ENCODE measurements around the gene NDUFAF5.

Gene NDUFAF5

DNA sequence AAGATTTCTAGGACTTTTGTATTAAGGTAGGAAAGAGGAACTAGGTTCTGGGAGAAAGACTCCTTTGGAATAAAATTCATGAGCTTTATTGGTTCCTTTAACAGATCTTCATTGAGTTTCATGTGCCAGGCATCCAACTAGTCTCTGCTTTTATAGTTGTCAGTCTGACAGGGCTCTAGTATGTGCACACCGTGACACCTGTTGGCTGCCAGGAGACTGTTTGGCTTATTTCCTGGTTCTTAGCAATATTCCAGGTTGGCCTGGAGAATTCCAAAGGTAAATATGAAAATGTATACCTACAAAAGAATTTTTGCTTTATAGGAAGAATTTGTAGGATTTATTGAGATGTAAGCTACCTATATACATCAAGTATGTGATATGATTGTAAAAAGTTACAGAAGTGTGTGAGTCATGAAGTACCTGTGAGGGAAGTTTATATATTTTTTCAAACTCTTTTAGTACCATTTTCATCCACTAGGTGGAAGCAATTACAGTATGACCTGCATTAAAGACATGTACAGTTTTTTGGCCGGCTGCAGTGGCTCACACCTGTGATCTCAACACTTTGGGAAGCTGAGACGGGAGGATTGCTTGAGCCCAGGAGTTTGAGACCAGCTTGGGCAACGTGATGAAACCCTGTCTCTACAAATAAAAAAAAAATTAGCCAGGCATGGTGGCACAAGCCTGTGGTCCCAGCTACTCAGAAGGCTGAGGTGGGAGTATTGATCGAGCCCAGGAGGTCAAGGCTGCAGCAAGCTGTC, 35.2 kb downstream of the NDUFAF5 start:
- in situ Hi-C loops (cut with MboI; ENCODE audit: low sequenced_read_pairs): no loop called here

DNA sequence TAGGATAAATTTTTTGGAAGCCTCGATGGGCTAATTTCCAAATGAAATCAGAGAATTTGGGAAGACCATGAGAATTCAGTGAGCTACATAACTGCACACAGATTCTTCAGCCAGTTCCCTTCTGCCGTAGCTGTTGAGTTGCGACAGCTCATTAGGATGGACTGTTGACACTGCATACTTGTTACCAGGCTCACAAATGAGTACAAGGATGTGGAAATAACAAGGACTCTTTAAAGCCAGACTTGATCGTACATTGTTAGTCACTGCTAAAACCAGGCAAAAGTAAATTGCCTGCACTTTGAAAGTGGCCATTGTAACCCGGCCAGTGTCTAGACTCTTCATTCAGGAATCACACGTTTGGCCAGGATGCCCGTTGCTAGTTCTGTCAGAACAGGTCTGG, 37.0 kb downstream of the NDUFAF5 start:
- in situ Hi-C loops (cut with MboI; ENCODE audit: low sequenced_read_pairs): no loop called here

DNA sequence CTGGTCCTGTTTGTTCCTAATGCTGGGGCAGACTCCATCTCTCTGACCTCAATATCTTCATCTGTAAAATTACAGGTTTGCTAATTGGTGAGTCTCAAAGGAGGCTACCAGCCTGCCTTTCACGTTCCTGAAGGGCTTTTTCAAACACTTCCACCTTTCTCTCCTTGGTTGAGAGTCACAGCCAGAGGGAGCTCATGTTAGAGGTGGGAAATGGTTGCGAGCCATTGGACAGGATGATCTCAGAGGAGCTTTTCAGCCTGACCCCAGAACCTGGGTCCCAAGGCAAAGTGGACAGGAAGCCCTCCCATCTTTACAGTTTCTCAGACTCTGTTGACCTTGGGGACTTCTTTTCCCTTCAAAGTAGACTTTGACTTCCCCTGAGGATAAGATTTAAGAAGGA, 37.6 kb downstream of the NDUFAF5 start:
- in situ Hi-C loops (cut with MboI; ENCODE audit: low sequenced_read_pairs): no loop called here

DNA sequence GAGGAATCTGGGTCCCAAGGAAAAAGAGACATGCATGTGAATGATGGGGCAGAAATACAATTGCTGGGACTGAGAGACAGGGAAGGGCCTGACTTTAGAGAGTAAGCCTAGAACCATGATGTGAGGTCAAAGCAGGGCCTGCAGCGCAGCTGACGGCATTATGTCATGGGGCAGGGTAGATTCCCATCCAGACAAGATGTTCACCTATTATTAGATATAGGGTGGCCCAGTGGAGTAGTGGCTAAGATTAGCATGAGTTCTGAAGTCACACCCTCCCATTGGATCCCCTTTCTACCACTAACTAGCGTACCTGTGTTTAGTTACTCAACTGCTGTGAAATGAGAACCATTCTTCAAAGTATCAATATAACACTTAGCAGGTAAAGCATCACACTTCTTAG, 39.6 kb downstream of the NDUFAF5 start:
- in situ Hi-C loops (cut with MboI; ENCODE audit: low sequenced_read_pairs): no loop called here

DNA sequence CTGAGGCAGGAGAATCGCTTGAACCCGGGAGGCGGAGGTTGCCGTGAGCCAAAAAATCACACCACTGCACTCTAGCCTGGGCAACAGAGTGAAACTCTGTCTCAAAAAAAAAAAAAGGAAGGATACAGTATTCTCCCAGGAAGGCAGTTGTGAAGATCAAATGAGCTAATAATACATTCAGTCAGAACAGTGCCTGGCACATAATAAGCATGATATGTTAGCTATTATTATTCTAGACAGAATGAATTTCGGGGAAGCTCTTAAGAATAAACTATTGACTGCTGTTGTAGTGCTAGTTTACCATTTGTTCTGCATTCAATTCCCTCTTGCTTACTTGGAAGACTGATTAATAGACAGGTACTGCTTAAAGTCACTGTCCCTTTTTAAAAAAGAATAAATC, 40.6 kb downstream of the NDUFAF5 start:
- in situ Hi-C loops (cut with MboI; ENCODE audit: low sequenced_read_pairs): loop anchor here (25.0 kb wide), 1 partner anchor 237 kb away; no protein-coding TSS in a partner anchor

DNA sequence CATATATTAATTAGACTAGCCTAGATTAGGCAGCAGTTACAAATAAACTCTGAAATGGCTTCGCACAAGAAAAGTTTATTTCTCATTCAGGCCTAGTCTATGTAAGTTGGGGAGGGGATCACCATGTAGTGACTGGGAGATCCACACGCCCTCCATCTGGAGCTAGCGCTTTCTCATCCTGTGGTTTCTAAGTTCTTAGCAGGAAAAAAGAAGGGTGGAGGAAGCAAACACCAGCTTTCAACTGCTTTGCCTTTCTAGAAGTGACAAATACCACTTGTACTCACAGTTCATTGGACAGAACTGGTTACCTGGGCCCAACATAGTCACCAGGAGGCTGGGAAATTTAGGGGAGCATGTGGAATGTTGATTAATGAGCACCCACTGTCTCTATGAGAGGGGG, 46.6 kb downstream of the NDUFAF5 start:
- in situ Hi-C loops (cut with MboI; ENCODE audit: low sequenced_read_pairs): loop anchor here (25.0 kb wide), 1 partner anchor 231 kb away; no protein-coding TSS in a partner anchor

DNA sequence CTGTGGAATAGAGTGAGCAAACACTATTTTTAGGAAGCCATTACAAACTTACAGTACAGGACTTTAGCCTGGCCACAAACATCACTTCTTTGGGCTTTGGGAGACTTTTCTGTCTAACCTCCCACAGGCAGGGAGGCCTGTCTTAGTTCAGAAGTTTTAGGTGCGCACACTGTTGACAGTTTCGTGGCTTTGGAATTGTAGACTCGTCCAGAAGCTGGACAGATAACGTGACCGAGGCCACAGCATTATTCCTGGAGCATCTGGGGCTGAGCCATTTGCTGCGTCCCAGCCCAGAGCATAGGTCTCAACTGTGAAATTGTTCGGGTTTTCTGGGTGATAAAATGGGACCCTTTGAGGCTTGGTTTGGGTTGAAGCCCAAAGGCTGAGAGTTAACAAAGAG, 53.8 kb downstream of the NDUFAF5 start:
- in situ Hi-C loops (cut with MboI; ENCODE audit: low sequenced_read_pairs): loop anchor here (25.0 kb wide), 1 partner anchor 224 kb away; no protein-coding TSS in a partner anchor

DNA sequence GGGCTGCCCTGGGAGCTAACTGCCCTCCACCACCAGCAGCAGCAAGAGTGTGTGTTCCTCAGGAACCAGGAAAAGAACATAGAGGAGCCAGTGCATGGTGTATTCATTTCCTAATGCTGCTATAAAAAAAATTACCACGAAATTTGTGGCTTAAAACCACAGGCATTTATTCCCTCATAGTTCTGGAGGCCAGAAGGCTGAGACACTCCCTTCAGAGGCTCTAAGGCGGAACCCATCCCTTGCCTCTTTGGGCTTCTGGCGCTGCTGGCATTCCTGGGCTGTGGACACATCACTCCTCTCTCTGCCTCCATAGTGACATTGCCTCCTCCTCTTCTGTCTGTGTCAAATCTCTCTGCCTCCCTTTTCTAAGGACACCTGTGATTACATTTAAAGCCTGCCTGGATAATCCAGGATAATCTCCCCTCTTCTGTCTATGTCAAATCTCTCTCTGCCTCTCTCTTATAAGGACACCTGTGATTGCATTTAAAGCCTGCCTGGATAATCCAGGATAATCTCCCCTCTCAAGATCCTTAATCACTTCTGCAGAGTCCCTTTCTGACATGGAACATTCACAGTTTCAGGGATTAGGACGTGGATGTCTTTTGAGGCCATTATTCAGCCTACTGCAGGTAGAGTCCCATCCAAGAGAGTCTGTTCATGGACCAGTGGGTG, 54.7 kb downstream of the NDUFAF5 start:
- in situ Hi-C loops (cut with MboI; ENCODE audit: low sequenced_read_pairs): loop anchor here (25.0 kb wide), 1 partner anchor 223 kb away; no protein-coding TSS in a partner anchor

DNA sequence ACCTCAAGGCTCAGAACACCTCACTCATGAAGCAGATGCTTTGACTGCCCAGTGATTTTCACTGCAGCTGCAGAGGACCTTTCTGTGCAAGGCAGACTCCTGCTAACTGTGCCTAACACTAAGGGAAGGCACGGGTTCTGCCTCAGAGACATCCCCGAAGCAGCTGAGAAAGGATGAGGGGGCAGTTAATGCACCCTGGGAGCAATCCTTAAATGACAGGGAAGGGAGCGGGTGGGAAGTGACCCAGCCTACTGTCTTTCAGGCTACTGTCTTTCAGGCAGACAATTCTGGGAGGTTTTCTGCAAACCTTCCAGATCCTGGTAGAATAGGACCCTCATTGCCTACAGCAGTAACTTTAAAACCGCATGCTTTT, 55.3 kb downstream of the NDUFAF5 start:
- in situ Hi-C loops (cut with MboI; ENCODE audit: low sequenced_read_pairs): loop anchor here (25.0 kb wide), 1 partner anchor 222 kb away; no protein-coding TSS in a partner anchor

DNA sequence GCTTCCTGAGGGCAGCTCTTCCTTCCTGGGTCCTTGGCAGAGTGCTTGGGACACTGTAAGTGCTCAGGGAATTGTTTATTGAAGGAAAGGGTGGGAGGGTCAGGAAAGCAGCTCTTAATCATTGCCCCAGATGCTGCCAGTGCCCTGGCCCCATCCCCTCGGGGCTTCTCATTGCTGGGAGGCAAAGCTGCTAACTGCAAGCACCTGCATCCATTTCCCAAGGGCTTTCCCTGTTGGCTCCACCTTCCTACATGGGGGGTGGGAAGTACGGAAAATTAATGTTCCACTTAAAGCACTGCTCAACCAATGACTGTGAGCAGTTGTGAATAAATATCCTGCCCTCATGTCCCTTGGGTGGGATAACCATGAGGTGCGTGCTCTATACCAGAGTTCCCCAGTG, 56.4 kb downstream of the NDUFAF5 start:
- in situ Hi-C loops (cut with MboI; ENCODE audit: low sequenced_read_pairs): loop anchor here (25.0 kb wide), 1 partner anchor 221 kb away; no protein-coding TSS in a partner anchor

DNA sequence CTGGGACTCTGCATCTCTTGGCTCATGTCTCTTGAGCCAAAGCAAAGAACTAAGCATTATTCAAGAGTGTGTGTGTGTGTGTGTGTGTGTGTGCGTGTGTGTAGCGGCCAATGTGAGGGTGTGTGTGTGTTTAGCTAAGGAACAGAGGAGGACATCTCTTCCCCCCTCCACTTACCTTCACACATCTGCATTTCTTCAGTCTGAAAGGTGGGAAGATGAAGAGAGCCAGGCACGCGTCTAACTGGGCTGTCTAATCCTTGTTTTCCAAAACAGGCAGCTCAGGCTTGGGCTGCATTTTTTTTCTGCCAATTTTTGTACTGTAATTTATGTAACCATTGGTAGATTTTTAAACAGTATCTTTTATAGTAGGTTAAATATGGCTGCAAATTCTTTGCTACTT, 59.5 kb downstream of the NDUFAF5 start:
- in situ Hi-C loops (cut with MboI; ENCODE audit: low sequenced_read_pairs): loop anchor here (25.0 kb wide), 1 partner anchor 218 kb away; no protein-coding TSS in a partner anchor

DNA sequence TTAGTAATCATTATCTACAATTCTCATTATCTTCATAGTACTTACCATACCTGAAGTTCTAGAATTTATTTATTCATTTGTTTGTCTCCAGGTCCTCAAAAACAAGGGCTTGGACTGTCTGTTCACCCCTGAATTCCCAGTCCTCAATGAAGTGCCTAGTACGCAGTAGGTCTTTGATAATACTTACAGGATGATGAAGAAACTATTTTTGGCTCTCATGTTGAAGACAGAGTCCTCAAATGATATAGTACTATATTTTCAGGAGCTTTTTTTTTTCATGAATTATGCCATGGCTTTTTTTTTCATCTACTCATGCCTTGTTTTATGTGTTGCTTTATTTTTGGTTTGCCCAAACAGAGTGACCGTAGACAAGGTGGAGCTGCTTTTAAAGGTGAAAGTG, 66.5 kb downstream of the NDUFAF5 start:
- in situ Hi-C loops (cut with MboI; ENCODE audit: low sequenced_read_pairs): no loop called here

DNA sequence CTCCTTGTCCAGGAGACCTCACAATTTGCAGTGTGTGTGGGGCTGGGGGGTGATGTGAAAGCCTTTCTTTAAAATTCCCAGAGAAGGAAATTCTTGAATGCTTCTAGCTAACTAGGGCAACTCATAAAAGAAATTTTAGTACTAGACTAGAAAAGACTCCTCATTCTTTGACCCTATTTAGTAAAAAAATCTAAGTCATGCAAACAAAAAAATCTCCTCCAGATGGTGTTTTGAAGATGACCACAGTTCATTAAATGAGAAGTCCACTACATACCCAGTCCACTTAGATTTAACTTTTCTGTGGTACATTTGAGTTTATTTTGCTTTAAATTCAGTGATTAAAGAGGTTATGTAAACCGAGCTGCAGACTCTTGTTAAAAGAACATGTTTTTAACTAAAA, 67.5 kb downstream of the NDUFAF5 start:
- in situ Hi-C loops (cut with MboI; ENCODE audit: low sequenced_read_pairs): no loop called here

DNA sequence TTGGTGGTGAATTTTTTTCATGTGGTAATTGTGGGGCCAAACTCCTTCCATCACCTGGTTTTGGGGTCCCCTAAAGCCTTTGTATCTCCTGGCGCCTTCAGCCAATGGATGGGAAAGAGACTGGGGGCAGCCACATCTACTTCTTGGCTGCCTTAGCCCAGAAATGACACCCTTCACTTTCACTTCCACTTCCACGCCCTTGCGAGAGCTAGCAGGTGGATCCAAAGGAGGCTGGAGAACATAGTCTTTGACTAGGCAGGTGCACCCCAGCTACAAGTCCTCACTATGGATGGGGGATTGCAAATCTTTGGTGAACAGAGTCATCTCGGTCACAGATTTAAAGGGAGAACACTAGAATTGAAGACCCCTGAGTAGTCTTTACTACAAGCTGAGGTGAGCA, 70.8 kb downstream of the NDUFAF5 start:
- in situ Hi-C loops (cut with MboI; ENCODE audit: low sequenced_read_pairs): no loop called here

DNA sequence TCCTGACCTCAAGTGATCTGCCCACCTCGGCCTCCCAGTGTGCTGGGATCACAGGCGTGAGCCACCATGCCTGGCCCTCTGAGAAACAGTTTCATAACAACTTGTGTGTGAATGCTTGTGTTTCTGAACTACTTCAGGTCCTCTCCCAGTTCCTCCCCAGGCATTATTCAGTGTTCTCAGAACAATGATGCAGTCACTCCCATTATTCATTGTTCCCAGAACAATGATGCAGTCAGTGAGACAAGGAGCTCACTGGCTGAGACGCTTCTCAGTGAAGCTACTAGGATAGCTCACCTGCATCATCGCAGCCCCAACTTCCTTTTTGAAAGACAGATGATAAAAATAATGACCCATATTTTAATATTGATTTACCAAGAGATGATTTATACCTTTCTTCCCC, 71.5 kb downstream of the NDUFAF5 start:
- in situ Hi-C loops (cut with MboI; ENCODE audit: low sequenced_read_pairs): no loop called here

DNA sequence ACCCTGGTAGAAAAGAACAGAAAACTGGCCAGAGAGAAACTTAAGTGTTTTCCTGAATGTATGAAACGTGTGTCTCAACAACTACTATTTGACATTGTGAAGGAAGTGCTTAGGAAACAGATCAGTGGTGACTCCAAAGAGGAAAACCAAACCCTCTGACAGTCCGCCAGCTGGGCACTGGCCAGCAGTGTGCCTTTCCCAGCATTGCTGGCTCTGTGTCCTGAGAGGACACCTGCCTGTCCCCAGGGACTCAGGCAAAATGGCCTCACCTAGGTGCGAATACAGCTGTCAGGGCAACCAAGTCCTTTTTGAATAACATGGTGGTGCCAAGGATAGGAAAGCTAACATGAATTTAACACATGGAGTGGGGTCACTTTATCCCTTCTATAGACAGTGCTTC, 72.5 kb downstream of the NDUFAF5 start:
- in situ Hi-C loops (cut with MboI; ENCODE audit: low sequenced_read_pairs): no loop called here

DNA sequence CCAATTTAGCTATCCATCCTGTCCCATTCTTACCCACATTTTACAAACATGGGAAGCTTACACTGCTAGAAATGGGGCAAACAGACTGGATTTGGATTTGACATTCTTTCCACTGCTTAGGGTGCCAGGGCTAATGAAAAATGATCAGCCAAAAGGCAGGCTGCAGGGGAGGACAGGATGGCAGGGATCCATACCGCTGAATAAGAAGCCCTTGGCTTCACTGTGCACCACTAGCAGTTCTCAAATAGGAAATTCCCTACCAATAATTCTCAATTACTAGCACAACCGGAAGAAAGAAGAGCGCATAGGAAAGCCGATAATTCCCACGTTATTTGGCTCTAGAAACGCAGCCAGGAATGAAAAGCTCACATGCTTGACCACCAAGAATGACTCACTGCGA, 73.1 kb downstream of the NDUFAF5 start:
- in situ Hi-C loops (cut with MboI; ENCODE audit: low sequenced_read_pairs): no loop called here

DNA sequence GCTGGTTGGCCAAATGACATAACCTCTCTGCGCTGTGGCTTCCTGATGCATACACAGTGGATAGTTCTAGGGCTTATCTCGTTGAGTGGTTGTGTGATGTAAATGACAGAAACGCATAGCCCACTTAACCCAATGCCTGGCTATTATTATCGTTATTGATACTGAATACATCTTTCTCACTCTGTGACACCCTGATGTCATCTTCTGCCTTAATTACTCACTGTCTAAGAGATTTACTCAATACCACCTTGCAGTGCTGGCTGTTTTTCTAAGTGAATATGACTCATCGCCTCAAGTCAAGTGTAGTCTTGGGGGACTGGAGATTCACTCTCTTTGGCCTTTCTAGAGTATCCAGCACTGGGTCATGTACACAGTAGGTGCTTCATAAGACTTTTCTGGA, 73.6 kb downstream of the NDUFAF5 start:
- in situ Hi-C loops (cut with MboI; ENCODE audit: low sequenced_read_pairs): no loop called here

DNA sequence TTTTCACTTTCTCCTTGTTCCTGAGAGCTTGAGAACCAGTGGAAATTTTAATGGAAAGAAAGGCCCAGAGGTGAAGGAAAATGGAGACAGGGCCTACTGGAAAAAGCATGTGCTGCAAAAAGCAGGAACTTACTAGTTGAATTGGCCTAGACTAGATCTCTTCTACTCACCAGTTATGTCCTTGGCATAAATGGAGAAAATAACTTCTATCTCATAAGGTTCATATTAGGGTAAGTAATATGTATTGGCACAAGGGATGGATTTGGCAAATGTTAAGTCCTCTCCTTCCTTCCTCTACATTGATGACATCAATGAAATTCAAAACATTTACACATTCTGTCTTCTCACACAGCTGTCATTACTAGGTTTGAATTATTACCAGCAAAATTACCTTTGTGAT, 74.0 kb downstream of the NDUFAF5 start:
- in situ Hi-C loops (cut with MboI; ENCODE audit: low sequenced_read_pairs): no loop called here

DNA sequence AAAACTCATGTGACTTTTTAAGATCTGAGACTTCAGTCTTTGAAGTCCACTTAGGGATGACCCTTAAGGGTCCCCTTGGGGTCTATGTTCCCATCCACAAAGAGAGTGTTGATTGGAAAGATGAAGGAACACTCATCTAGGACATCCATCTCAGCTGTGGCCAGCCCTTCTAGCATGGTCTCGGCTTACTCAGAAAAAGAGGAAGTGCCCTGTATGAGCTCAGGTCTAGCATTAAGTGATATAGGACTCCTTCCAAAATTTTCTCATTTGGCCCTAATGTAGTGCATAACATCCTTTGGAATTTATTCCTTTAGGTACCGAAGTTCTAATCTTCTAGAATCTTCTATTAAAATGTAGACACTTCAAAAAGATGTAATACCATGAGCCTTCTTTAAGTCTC, 77.4 kb downstream of the NDUFAF5 start:
- in situ Hi-C loops (cut with MboI; ENCODE audit: low sequenced_read_pairs): no loop called here

DNA sequence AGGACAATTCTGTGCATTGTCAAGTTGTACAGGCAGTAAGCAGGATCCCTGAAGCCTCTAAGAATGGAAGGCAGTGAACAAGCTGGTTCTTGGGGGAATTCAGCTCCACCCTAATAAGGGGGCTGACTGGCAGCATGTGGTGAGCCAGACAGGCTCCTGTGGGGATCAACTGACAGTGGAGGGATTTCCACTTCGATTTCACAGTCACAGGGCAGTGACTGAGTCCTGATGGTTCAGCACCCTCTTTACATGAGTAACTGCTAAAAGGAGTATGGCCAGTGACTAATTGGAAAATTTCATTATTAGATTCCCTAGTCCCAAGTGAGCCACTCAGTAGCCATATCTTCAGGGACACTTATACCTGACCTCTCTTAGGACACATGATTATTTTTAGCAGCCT, 78.4 kb downstream of the NDUFAF5 start:
- in situ Hi-C loops (cut with MboI; ENCODE audit: low sequenced_read_pairs): no loop called here

DNA sequence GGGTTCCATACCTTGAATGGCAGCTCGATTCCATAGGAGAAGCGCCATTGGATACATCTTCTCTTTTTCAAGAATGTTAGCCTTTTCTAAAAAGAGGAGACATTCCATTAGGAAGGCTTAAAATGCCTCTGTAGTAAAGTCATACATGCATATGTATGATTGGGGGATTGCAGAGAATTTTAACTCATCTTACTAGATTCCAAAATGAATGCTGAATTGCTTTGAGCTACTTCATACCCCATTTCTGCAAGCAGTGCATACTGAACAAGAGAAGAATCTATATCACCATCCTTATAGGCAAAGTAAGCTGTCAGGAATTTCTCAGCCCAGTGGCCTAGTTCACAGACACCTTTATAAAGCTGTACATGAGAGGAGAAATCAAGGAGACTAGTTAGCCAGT, 80.3 kb downstream of the NDUFAF5 start:
- in situ Hi-C loops (cut with MboI; ENCODE audit: low sequenced_read_pairs): no loop called here

Measured in HL-60/S4 treated with phorbol 12-myristate 13-acetate at 8.2 ng/mL for 4 days and 3 days (cell line).